Inflammatory macrophage treated with lipopolysaccharide for 4 hours (primary cell): ENCODE measurements around the gene TNFRSF1B.
A peak's percentile ranks its signal among the peaks of the same experiment; 100 is the strongest.
"Not testable (repeated sequence)": the region's sequence is repeated elsewhere in the genome, so short reads cannot be mapped to it uniquely, and the experiment has no call there.

Experiments
- DNase-seq: peaks from one replicate; pipeline ENCODE4 v3.0.0-alpha.2; 2020

Gene TNFRSF1B

DNA sequence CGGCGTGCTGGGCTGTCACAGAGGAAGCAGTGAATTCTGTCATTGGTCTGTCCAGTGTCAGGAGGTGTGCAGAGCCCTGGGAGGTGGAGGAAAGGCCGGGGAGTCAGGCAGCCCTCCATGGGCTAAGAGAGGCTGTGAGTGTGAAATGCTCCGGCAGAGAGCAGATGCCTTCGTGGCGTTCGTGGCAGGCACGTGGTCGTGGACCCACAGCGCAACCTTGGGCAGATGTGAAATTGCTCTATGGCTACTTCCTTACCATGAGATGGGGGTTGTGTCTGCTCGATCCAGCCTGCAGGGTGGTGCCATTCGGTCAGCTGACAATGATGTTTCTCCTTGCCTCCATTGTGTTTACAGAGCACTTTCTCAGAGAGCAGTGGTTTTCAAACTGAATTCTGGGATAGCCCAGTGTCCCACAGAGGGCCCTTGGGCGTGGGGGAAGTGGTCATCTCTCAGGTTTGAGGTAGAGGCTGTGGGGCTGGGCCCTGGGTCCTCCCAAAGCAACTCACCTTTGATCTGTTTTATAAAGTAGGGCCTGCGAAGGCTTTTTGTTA lies 27.9 kb downstream of the TNFRSF1B start:
- peak; percentile 51 for DNase-seq

DNA sequence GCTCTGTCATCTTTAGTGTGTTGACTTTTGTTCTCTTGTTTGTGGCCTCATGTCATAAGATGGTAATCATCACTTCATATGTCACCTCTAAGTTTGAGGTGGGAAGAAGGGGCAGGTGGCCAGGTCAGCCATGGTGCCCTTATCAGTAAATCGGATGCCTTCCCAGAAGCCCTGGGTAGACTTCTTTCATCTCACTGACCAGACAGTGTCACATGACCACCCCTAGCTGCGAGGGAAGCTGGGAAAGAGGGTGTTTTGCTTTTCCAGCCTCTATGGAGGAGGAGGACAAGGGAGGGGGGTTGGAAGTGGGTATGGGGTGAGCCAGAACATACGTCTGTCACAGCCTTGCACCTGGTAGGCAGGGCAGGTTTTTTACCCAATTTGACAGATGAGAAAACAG lies 28.6 kb downstream of the TNFRSF1B start:
- DNase-seq: no peak

DNA sequence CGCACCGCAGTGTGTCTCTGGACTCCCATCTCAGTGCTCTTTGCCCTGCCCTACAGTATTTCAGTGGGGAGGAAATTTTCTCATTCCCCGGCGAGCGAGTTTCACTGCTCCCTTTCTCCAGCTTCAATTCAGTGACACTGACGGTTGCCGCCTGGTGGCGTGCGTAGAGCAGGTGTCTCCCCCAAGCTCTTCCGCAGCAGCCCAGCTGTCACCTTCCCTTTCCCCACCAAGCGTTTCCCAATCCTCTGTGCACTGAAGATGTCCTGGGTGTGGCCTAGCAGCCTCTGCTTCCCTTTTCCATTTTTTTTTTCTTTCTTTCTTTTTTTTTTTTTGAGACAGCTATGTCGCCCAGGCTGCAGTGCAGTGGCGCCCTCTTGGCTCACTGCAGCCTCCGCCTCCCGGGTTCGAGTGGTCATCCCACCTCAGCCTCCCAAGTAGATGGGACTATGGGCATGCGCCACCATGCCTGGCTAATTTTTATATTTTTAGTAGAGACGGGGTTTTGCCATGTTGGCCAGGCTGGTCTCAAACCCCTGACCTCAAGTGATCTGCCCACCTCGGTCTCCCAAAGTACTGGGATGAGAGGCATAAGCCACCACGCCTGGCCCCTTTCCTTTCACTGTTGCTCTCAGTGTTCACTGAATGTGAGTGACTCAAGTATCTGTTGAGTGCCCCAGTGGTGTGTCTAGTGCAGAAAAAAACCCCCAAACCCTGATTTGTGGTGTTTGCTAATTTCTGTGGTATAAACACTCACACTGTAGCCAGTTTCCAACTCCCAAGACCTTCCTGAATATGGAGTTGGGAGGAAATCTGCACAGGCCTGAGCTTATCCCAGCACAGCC lies 30.1 kb downstream of the TNFRSF1B start:
- peak; percentile 95 for DNase-seq

DNA sequence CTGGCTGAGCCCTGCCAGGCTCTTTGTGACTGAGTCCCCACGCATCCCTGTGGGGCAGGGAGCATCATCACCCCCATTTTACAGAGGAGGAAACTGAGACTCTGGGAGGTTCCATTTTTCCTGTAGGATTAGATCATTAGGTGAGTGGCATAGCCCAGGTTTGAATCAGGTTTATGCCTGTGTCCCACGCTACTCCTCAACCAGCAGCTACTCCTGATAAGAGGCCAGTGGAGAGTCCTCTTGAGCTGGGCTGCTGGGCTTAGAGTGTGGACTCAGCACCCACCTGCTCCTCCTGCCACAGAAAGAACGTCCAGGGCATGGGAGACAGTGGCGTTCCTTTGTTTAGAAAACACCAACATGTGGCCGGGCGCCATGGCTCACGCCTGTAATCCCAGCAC lies 30.7 kb downstream of the TNFRSF1B start:
- no peak for DNase-seq

DNA sequence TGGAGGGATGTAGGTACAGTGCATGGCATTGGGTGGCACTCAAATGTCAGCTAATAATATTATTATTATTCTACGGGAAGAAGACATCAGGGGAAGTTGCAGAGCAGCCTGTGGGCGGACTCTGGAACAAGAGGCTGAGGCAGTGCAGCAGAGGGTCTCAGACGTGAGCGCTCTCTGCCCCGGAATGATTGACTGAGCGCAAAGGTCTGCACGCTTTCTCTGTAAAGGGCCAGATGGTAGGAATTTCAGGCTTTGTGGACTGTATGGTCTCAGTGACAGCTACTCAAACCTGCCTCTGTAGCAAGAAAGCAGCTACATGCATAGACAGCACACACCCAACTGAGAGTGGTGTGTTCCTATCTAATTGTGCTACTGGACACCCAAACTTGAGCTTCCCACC lies 33.4 kb downstream of the TNFRSF1B start:
- DNase-seq: no peak

DNA sequence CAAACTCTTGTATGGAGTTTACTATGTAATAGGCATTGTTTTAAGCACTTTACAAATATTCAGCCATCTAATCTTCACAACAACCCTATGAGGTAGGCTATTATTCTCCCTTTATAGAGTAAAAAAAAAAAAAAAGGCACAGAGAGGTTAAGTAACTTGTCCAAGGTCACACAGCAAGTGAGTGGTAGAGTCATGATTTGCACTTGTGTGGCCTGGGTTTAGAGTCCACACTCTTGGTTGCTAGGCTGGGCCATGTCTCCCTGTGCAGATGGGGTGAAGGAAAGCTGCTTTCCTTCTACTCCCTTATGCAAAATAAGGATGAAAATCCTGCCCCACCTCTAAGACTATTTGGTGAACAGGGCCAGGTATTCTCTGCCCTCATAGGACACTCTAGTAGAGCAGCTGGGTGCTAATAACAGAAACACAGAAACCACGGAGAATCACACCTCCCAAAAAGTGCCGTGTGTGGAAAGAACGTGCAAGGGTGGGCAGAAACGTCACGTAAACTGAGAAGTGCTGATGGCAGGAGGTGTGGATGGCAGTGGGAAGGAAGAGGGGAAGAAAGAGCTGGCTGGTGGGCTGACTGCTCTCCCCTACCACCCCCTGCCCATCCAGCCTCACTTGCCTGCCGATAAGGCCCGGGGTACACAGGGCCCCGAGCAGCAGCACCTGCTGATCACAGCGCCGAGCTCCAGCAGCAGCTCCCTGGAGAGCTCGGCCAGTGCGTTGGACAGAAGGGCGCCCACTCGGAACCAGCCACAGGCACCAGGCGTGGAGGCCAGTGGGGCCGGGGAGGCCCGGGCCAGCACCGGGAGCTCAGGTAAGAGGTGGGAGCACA lies 34.8 kb downstream of the TNFRSF1B start:
- DNase-seq: no peak

DNA sequence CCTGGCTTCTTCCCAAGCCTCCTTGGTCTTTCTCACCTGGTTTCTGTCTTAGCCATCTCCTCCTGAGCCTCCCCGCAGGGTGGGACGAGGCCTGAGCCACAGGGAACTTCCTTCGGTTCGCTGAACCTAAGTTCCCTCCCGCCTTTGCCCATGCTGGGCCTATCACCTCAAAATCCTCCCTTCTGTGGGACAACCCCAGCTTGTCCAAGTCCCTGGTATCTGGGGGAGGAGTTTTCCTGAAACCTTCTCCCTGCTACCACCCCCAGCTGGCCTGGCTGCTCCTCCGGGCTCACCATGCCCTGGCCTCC lies 35.4 kb downstream of the TNFRSF1B start:
- no peak for DNase-seq

DNA sequence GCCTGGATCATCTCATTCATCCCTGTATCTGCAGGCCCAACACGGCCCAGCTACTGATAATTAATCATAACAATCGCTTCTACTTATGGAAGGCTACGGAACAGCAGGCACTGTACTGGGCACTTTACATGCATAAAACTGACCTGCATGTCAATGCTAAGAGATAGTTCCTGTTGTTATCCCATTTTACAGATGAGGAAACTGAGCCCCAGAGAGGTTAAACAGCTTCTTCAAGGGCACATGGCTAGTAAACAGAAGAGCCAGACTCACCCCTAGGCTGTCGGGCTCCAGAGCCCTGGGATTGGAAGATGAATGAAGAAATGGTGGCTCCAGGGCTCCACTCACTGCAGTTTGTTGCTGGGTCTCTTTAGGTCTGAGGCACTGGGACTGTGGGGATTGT lies 35.8 kb downstream of the TNFRSF1B start:
- DNase-seq: no peak

DNA sequence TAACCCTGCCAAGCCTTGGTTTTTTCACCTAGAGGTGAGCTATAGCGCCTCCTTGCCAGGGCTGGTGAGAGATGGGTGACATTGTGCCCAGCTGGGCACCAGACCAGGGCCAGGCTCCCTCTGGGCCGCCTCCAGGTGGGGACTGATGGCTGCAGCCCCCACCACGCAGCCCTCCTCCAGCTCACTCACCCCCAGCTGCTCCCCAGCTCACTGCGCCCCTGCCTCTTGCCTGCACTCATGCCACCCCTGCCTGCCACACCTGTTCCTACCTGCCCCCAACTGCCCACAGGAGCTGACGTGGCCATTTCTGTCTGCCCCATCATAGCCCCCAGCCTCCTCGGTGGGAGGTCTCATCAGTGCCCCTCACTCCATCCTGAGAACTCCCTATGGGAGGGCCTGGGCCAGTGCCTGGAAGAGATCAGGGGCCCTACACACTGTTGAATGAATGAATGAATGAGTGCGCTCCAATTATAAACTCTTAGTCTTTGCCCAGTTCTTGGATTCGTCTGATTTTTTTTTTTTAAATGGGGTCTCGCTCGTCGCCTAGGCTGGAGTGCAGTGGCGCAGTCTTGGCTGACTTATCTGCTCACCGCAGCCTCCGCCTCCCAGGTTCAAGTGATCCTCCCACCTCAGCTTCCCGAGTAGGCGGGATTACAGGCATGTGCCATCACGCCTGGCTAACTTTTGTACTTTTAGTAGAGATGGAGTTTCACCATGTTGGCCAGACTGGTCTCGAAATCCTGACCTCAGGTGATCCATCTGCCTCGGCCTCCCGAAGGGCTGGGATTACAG lies 36.6 kb downstream of the TNFRSF1B start:
- DNase-seq: no peak

DNA sequence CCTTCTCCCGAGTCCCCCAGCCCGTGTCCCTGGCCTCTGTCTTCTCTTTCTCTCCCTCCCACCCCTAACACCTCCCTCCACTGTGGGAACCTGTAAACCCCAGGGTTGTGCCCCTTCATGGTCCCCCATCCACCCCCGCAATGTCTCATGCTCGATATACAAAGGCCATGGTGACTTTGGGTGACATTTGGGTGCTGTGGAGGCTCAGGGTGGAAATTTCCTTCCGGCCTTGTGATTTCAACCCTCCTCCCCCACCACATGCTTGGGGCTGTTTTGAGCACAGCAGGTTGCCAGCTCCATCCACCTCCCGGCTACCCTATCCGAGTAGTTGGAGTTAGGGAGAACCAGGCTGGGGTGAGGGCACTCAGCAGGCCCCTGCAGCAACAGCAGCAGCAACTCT lies 37.3 kb downstream of the TNFRSF1B start:
- no peak for DNase-seq

DNA sequence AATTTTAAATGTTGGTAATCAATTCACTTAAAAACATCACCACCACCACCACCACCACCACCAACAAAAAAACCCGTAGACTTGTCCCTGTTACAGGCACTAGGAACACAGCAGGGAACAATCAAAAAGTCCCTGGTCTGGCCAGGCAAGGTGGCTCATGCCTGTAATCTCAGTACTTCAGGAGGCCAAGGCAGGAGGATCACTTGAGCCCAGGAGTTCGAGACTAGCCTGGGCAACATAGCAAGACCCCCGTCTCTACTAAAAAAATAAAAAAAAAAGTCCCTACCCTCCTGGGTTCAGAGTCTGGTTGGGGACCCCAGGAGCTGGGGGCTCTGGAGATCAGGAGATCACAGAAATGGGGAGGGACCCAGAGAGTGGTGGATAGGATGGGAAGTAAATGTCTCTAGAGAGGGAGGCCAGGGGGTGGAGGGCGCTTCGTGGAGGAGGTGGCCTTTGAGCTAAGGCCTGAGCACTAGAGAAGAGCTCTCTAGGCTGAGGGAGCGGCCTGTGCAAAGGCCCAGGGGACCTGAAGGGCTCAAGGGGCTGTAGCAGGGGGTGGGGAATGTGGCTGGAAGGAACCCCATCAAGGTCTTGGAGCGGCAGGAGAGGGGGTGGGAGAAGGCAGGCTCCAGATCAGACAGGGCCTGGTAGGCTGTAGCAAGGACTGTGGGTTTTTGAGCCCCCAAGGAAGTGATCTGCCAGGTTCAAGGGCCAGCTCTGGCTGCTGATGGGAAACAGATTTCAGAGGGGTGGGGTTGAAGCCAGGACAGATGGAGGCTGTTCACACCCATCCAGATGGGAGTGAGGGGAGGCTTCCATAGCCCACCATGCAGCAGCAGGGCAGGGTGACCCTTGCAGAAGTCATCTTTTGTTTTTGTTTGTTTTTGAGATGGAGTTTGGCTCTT lies 38.2 kb downstream of the TNFRSF1B start:
- DNase-seq: no peak

DNA sequence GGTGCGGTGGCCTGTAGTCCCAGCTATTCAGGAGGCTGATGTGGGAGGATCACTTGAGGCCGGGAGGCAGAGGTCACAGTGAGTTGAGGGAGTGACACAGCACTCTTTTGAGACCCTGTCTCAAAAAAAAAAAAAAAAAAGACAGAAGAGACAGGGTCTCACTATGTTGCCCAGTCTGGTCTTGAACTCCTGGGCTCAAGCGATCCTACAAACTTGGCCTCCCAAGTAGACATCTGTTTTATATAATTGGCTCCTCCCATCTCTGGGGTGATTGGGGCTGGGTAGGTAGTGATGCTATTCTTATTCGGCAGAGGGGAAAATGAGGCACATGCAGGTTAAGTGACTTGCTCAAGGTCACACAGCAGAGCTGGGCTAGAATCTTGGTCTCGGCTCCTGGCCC lies 39.4 kb downstream of the TNFRSF1B start:
- no peak for DNase-seq

DNA sequence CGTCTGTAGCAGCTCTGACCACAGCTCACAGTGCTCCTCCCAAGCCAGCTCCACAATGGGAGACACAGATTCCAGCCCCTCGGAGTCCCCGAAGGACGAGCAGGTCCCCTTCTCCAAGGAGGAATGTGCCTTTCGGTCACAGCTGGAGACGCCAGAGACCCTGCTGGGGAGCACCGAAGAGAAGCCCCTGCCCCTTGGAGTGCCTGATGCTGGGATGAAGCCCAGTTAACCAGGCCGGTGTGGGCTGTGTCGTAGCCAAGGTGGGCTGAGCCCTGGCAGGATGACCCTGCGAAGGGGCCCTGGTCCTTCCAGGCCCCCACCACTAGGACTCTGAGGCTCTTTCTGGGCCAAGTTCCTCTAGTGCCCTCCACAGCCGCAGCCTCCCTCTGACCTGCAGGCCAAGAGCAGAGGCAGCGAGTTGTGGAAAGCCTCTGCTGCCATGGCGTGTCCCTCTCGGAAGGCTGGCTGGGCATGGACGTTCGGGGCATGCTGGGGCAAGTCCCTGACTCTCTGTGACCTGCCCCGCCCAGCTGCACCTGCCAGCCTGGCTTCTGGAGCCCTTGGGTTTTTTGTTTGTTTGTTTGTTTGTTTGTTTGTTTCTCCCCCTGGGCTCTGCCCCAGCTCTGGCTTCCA lies 40.1 kb downstream of the TNFRSF1B start:
- DNase-seq: no peak

DNA sequence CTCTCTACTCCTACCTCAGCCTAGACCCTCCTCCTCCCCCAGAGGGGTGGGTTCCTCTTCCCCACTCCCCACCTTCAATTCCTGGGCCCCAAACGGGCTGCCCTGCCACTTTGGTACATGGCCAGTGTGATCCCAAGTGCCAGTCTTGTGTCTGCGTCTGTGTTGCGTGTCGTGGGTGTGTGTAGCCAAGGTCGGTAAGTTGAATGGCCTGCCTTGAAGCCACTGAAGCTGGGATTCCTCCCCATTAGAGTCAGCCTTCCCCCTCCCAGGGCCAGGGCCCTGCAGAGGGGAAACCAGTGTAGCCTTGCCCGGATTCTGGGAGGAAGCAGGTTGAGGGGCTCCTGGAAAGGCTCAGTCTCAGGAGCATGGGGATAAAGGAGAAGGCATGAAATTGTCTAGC lies 41.5 kb downstream of the TNFRSF1B start:
- DNase-seq: no peak

DNA sequence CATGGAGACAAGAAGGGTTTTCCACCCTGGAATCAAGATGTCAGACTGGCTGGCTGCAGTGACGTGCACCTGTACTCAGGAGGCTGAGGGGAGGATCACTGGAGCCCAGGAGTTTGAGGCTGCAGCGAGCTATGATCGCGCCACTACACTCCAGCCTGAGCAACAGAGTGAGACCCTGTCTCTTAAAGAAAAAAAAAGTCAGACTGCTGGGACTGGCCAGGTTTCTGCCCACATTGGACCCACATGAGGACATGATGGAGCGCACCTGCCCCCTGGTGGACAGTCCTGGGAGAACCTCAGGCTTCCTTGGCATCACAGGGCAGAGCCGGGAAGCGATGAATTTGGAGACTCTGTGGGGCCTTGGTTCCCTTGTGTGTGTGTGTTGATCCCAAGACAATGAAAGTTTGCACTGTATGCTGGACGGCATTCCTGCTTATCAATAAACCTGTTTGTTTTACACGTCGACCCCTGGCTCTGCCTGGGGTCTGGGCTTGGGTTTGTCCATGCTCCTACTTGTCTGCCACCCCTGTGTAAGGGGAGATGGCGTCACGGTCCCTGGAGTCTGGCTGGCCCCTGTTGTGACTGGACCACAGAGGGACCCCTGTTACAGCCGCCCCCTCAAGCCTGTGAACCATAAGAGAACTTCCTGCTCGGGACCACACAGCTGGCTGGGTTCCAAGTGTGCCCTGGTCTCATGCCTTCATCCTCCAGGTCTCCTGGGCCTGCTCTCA lies 42.1 kb downstream of the TNFRSF1B start:
- DNase-seq: peak; percentile 63

DNA sequence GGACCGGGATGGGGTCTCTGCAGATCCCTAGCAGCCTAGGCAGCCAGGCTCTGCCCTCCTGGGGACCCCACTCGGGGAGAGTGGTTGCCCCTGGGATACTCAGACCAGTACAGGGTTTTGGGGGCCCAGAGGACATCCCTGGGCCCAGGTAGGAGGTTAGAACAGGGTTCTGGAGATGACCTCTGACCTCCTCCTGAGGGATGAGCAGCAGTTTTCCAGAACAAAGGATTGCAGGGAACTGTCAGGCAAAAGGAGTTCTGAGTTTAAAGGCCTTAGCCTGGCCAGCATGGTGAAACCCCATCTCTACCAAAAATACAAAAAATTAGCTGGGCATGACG lies 42.7 kb downstream of the TNFRSF1B start:
- no peak for DNase-seq

DNA sequence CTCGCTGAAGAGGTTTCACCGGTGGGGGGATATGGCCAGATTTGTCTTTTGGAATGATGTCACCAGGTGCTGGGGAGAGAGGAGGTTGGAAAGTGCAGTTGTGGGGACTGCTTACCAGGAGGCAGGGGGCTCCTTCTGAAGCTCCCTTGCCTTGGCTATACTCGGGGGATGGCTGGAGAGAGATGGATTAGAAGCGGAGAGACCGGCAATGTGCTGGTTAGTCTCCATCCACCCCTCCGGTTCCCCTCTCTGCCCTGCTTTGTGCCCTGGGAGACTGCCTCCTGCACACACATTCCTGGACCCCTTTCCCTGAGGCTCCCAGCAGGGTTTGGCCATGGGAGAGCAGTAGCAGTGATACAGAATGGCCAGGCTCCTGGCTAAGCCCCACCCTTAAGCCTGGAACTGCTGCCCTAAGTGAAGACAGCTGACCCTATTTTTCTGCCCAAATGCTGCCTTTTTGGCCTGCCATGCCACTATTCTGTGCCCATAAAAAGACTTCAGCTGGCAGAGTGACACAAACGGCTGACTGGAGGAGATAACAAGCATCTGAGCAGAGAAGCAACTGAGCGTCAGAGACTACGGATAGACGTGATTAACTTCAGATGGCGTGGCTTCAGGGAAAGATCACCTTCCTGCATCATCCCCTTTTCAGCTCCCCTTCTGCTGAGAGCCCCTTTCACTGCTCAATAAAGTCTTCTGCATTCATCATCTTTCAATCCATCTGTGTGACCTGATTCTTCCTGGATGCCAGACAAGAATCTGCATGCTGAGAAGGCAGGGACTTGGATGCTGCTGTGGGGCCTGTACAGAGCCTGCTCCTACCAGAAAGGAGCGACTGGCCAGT lies 48.5 kb downstream of the TNFRSF1B start:
- no peak for DNase-seq

DNA sequence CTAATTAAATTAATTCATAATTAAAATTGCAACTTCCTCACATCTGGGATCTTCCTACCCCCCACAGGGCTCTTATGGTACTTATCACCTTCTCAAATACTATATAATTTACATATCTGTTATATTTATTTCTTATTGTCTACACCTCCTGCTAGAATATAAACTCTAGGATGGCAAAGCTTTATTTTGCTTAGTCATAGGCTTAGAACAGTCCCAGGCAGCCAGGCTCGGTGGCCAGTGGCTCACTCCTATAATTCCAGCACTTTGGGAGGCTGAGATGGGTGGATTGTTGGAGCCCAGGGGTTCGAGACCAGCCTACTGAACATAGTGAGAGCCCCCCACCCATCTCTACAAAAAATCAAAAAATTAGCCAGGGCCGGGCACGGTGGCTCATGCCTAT lies 53.0 kb downstream of the TNFRSF1B start:
- DNase-seq: no peak

DNA sequence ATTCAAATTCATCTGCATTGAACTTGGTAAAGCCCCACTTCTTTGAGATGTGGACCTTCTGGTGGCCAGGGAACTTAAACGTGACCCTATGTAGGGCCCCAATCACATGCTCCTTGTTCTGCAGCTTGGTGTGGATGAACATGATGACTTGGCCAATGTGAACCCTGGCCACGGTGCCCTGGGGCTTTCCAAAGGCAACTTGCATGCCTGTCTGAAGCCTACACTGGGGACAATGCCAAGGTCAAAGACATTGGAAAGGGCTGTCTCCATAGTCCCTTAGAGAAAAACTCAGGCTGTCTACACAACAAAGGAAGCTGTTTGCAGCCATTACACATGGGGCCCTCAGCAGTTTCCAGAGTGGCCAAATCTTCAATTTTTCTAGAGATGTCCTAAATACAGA lies 54.1 kb downstream of the TNFRSF1B start:
- no peak for DNase-seq

DNA sequence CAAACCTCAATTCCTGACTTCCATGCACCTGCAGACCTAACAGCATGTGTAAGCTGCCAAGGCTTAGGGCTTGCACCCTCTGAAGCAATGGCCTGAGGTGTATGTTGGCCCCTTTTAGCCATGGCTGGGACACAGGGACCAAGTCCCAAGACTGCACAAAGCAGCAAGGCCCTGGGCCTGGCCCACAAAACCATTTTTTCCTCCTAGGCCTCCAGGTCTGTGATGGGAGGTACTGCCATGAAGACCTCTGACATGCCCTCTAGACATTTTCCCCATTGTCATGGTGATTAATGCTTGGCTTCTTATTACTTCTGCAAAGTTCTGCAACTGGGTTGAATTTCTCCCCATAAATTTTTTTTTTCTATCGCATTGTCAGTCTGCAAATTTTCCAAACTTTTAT lies 55.9 kb downstream of the TNFRSF1B start:
- not testable (repeated sequence) for DNase-seq
